Endodermal cell (in vitro differentiated cells): ENCODE measurements around the gene PCGF5. TPM values are rescaled to one million over a fixed set of nuclear protein-coding genes. Genes with fewer than 3 reads are reported as not detected.

Source experiments
- DNase-seq: peaks from one replicate; pipeline ENCODE4 v3.0.0-alpha.2; 2017
- H3K27ac ChIP-seq: 2 replicates; pipeline ENCODE4 v1.5.1; 2013; ENCODE audit warnings: mild to moderate bottlenecking, low read depth, low read length, moderate library complexity
- H3K27me3 ChIP-seq: 2 replicates; pipeline ENCODE4 v1.6.1; 2013; ENCODE audit warnings: mild to moderate bottlenecking, low read length, moderate library complexity; ENCODE audit not compliant: insufficient read depth, control insufficient read depth, poor library complexity, severe bottlenecking
- H3K36me3 ChIP-seq: 2 replicates; pipeline ENCODE4 v1.7.0; 2013; ENCODE audit warnings: mild to moderate bottlenecking, low read length, moderate library complexity; ENCODE audit not compliant: control insufficient read depth, insufficient read depth
- H3K4me1 ChIP-seq: one replicate; pipeline ENCODE4 v1.7.0; 2013; ENCODE audit warnings: low read length; ENCODE audit not compliant: control insufficient read depth, insufficient read depth
- H3K4me3 ChIP-seq: 2 replicates; pipeline ENCODE4 v1.5.1; 2013; ENCODE audit warnings: mild to moderate bottlenecking, low read length, moderate library complexity
- H3K9ac ChIP-seq: 2 replicates; pipeline ENCODE4 v1.6.1; 2013; ENCODE audit warnings: mild to moderate bottlenecking, low read length, moderate library complexity; ENCODE audit not compliant: poor library complexity, severe bottlenecking; ENCODE audit errors: extremely low read depth
- H3K9me3 ChIP-seq: 2 replicates; pipeline ENCODE4 v1.6.1; 2013; ENCODE audit warnings: mild to moderate bottlenecking, low read length, moderate library complexity; ENCODE audit not compliant: control insufficient read depth
- H3K27ac Mint-ChIP-seq: 2 replicates; pipeline ENCODE4 v1.8.0; 2020; ENCODE audit warnings: mixed read lengths
- H3K27me3 Mint-ChIP-seq: 2 replicates; pipeline ENCODE4 v1.8.0; 2021; ENCODE audit warnings: mild to moderate bottlenecking, mixed read lengths; ENCODE audit not compliant: insufficient read depth
- H3K36me3 Mint-ChIP-seq: 2 replicates; pipeline ENCODE4 v1.8.0; 2020; ENCODE audit warnings: low read depth, mixed read lengths
- H3K4me1 Mint-ChIP-seq: 2 replicates; pipeline ENCODE4 v1.8.0; 2020; ENCODE audit warnings: mixed read lengths
- H3K4me3 Mint-ChIP-seq: 2 replicates; pipeline ENCODE4 v1.8.0; 2020; ENCODE audit warnings: mild to moderate bottlenecking, moderate library complexity, mixed read lengths
- H3K9me3 Mint-ChIP-seq: 2 replicates; pipeline ENCODE4 v1.8.0; 2020; ENCODE audit warnings: mild to moderate bottlenecking, mixed read lengths
- WGBS, 2 experiments: methylation state at CpG; one replicate each; pipeline versions ENCODE4 v1.1.5 to v1.1.7; 2013; ENCODE audit warnings: missing lambda C conversion rate in 2 of 2, mixed read lengths in 1 of 2; ENCODE audit not compliant: insufficient coverage in 1 of 2, insufficient read length in 1 of 2; 5-methylcytosine and 5-hydroxymethylcytosine counted together
- total RNA-seq, 2 donors: library from RNA; stranded (reverse); fragmentation: NEBNext Ultra II Directional in 1 of 2; extraction: Animal tissue kit (Norgen Biotek cat#: 25700) in 1 of 2; gene quantifications; 2 replicates in 1 of 2; 3 replicates in 1 of 2; pipeline ENCODE4 v1.2.1, GENCODE V29; 2021
- TF ChIP-seq, protein P1 (sequence below): fragments of 200-600 bp; sonication (generic); conservative IDR thresholded peaks from 2 replicates; pipeline ENCODE4 v1.5.0; 2021; ENCODE audit warnings: antibody characterized with exemption, mild to moderate bottlenecking

PCGF5 gene
- total RNA-seq, 2 donors from 2014 or later: 6.8 to 9.2 TPM

DNA sequence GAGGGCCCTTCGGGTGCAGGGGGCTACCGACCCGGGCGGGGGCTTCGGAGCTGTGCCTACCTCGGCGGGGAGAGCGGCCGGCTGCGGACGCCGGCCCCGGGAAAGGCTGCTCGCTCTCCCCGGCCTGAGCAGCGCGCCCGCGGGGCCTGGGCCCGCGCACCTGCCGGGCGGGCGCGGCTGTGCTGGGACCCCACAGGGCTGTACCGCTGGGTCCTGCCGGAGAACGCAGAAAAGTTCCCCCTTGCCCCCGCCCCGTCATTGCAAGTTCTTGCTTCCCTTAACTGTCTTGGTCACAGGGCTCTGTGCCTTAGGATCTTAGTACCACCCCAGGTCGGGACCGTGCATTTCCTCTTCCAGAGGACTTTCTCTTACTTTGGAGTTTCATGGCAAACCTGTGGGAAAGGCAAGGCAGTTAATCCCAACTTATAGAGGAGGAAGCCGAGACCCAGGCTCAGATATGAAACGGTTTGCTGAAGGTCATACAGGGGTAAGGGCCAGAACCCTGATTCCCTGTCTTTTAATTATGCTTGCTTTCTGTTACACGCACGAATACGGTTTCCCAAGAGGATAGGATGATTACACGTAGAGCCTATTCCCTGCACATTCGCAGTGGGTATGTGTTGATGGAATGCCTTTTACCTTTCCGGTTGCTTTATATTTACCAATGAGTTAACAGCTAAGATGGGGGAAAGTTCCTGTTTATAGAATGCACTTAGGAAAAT, 652 bp downstream of the PCGF5 start:
- Mint-ChIP-seq H3K4me1 (peaks cover 9% of the 10 kb centered on the region), H3K36me3 (no peaks in the 10 kb centered on the region), H3K9me3 (no peaks in the 10 kb centered on the region), H3K27ac (no peak overlapping the region), H3K27me3 (peaks cover 61% of the 10 kb centered on the region), H3K4me3 (peak overlapping the region; percentile 69)
- Histone ChIP-seq H3K27ac (no peak overlapping the region), H3K36me3 (no peaks in the 10 kb centered on the region), H3K4me1 (no peaks in the 10 kb centered on the region), H3K9me3 (no peaks in the 10 kb centered on the region), H3K27me3 (peaks cover 56% of the 10 kb centered on the region), H3K9ac (peak overlapping the region; percentile 57), H3K4me3 (peak overlapping the region; percentile 85)
- TF ChIP-seq, protein P1, sequence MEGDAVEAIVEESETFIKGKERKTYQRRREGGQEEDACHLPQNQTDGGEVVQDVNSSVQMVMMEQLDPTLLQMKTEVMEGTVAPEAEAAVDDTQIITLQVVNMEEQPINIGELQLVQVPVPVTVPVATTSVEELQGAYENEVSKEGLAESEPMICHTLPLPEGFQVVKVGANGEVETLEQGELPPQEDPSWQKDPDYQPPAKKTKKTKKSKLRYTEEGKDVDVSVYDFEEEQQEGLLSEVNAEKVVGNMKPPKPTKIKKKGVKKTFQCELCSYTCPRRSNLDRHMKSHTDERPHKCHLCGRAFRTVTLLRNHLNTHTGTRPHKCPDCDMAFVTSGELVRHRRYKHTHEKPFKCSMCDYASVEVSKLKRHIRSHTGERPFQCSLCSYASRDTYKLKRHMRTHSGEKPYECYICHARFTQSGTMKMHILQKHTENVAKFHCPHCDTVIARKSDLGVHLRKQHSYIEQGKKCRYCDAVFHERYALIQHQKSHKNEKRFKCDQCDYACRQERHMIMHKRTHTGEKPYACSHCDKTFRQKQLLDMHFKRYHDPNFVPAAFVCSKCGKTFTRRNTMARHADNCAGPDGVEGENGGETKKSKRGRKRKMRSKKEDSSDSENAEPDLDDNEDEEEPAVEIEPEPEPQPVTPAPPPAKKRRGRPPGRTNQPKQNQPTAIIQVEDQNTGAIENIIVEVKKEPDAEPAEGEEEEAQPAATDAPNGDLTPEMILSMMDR: peak; percentile 20
- no peak for DNase-seq
- 7 to 18% methylated on average over 11 to 40 of the region's 40 CpGs for WGBS, 2 experiments

DNA sequence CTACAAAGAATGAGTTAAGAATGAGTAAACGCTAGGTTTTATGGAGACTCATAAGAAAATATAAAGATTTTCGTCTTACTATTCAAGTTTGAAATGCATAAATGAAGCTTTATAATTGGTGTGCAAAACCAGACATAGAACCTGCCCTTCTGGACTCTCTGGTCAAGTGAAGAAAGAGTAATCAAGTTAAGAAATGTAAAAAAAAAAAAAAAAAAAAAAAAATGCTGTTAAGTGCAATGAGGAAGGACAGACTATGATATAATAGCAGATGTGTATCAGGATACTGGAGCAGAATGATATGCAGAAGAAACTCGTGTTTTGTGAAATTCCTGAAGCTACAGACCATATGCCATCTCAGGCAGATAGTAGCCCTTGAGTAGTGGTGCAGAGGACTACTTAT, 5.6 kb downstream of the PCGF5 start:
- H3K9me3 Mint-ChIP-seq: no peaks in the 10 kb centered on the region
- Histone ChIP-seq H3K27me3 (peaks cover 23% of the 10 kb centered on the region), H3K27ac (no peak overlapping the region), H3K4me1 (no peaks in the 10 kb centered on the region), H3K9me3 (no peaks in the 10 kb centered on the region), H3K4me3 (no peak overlapping the region), H3K9ac (no peak overlapping the region), H3K36me3 (no peaks in the 10 kb centered on the region)
- peaks cover 29% of the 10 kb centered on the region for H3K27me3 Mint-ChIP-seq
- H3K36me3 Mint-ChIP-seq: no peaks in the 10 kb centered on the region
- TF ChIP-seq, protein P1: no peak
- H3K4me1 Mint-ChIP-seq: peaks cover 3% of the 10 kb centered on the region
- DNase-seq: no peak
- WGBS, 2 experiments: 82 to 89% methylated on average over 3 of the region's 3 CpGs
- H3K27ac Mint-ChIP-seq: no peak overlapping the region
- no peak overlapping the region for H3K4me3 Mint-ChIP-seq

DNA sequence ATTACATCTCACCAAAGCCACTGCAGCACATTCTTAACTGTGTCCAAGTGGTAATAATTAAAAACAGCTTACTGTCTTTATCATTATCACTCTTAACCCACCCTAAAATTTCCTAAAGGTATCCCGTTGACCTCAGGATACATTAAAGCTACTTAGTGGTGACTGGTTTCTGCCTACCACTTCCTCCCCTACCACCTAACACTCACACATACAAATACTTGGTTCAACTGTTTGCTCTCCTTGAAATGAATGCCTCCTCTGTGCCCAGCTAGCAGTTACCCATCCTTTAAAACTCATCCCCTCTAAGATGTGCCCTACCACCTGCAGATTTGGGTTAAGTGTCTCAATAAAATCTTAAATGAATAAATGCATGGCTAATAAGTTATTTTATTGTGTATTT, 7.1 kb downstream of the PCGF5 start:
- peaks cover 4% of the 10 kb centered on the region for H3K4me1 ChIP-seq
- no peak overlapping the region for H3K27ac ChIP-seq
- H3K9ac ChIP-seq: no peak overlapping the region
- Mint-ChIP-seq H3K4me3 (no peak overlapping the region), H3K36me3 (no peaks in the 10 kb centered on the region), H3K9me3 (no peaks in the 10 kb centered on the region), H3K4me1 (no peaks in the 10 kb centered on the region), H3K27ac (no peak overlapping the region), H3K27me3 (peaks cover 14% of the 10 kb centered on the region)
- H3K9me3 ChIP-seq: no peaks in the 10 kb centered on the region
- H3K36me3 ChIP-seq: no peaks in the 10 kb centered on the region
- H3K4me3 ChIP-seq: no peak overlapping the region
- H3K27me3 ChIP-seq: peaks cover 8% of the 10 kb centered on the region
- TF ChIP-seq, protein P1: no peak
- DNase-seq: no peak
- 83 to 100% methylated on average over 1 of the region's 1 CpG for WGBS, 2 experiments
